ENCODE results near the gene ARAP3.

The ARAP3 gene

GRCh38 chr5:141637123-141637766, 44.8 kb downstream of the ARAP3 start:
- Histone ChIP-seq H3K18ac (ENCODE audit: low read length) (peak overlapping the region; percentile 8), H2AK5ac (ENCODE audit: low read length) (no peak overlapping the region), H4K5ac (ENCODE audit: low read length) (no peak overlapping the region), H3K27ac (ENCODE audit: low read depth, low read length) (no peak overlapping the region), H3K4me3 (ENCODE audit: low read length) (peak overlapping the region; percentile 52), H3K4me2 (ENCODE audit: low read length) (peak overlapping the region; percentile 85), H3K27me3 (ENCODE audit: insufficient read depth, low read length, poor library complexity) (no peaks in the 10 kb centered on the region), H2BK120ac (ENCODE audit: low read depth, low read length) (no peak overlapping the region), H3K79me2 (ENCODE audit: control insufficient read depth, insufficient read depth, low read length) (peaks cover 25% of the 10 kb centered on the region), H4K8ac (ENCODE audit: low read depth, low read length) (no peak overlapping the region), H3K56ac (ENCODE audit: low read length) (peak overlapping the region; percentile 82), H2BK5ac (ENCODE audit: low read length) (no peak overlapping the region), H3K4ac (ENCODE audit: low read depth, low read length) (no peak overlapping the region), H3K9ac (ENCODE audit: low read length) (peak overlapping the region; percentile 64), H3K36me3 (ENCODE audit: control insufficient read depth, insufficient read depth, low read length) (no peaks in the 10 kb centered on the region), H2BK15ac (replicated peaks; ENCODE audit: low read depth) (no peak overlapping the region), H3K4me1 (ENCODE audit: control insufficient read depth, low read depth, low read length) (peaks cover 2% of the 10 kb centered on the region), H3K79me1 (ENCODE audit: low read length) (peaks cover 13% of the 10 kb centered on the region), H3K23ac (ENCODE audit: low read length) (no peak overlapping the region)
- peak; percentile 46 for DNase-seq
- no CpG with 5 or more reads among the region's 63 CpGs for WGBS (ENCODE audit: extremely low coverage, insufficient coverage, low lambda C conversion rate)

- Histone ChIP-seq H2BK120ac (ENCODE audit: low read depth, low read length) (no peak within 1 kb of the TSS), H4K8ac (ENCODE audit: low read depth, low read length) (no peak within 1 kb of the TSS), H3K18ac (ENCODE audit: low read length) (peak within 1 kb of the TSS; percentile 33), H2BK15ac (replicated peaks; ENCODE audit: low read depth) (no peak within 1 kb of the TSS), H3K23ac (ENCODE audit: low read length) (peak within 1 kb of the TSS; percentile 48), H3K27me3 (ENCODE audit: insufficient read depth, low read length, poor library complexity) (no peaks in the 10 kb centered on the region), H3K27ac (ENCODE audit: low read depth, low read length) (peak within 1 kb of the TSS; percentile 32), H3K9ac (ENCODE audit: low read length) (peak within 1 kb of the TSS; percentile 88), H3K4me2 (ENCODE audit: low read length) (peak within 1 kb of the TSS; percentile 85), H4K5ac (ENCODE audit: low read length) (no peak within 1 kb of the TSS), H2BK5ac (ENCODE audit: low read length) (peak within 1 kb of the TSS; percentile 21), H3K56ac (ENCODE audit: low read length) (peak within 1 kb of the TSS; percentile 94), H3K4ac (ENCODE audit: low read depth, low read length) (no peak within 1 kb of the TSS), H2AK5ac (ENCODE audit: low read length) (no peak within 1 kb of the TSS), H3K79me1 (ENCODE audit: low read length) (peaks cover 14% of the 10 kb centered on the region), H3K4me3 (ENCODE audit: low read length) (peak within 1 kb of the TSS; percentile 80), H3K36me3 (ENCODE audit: control insufficient read depth, insufficient read depth, low read length) (no peaks in the 10 kb centered on the region), H3K79me2 (ENCODE audit: control insufficient read depth, insufficient read depth, low read length) (peaks cover 25% of the 10 kb centered on the region), H3K4me1 (ENCODE audit: control insufficient read depth, low read depth, low read length) (no peaks in the 10 kb centered on the region)
- WGBS (ENCODE audit: extremely low coverage, insufficient coverage, low lambda C conversion rate) = no CpG with 5 or more reads among the region's 55 CpGs
- peak; percentile 95 for DNase-seq
These were observed 45.5 kb downstream of the ARAP3 start, which contains the start of the genes HDAC3 and RELL2 for GRCh38 chr5:141636413-141637122. Gene HDAC3, minus strand, starts transcription at chr5:141636849. Its CDS starts 59 bp downstream, at chr5:141636790. Gene RELL2, plus strand, starts transcription at chr5:141636997. Its CDS starts 1,229 bp downstream, at chr5:141638226.

- H3K4ac ChIP-seq (ENCODE audit: low read depth, low read length) = no peak overlapping the region
- H3K56ac ChIP-seq (ENCODE audit: low read length) = peak overlapping the region; percentile 94
- WGBS (ENCODE audit: extremely low coverage, insufficient coverage, low lambda C conversion rate) = no CpG with 5 or more reads among the region's 4 CpGs
- DNase-seq = no peak
- H4K5ac ChIP-seq (ENCODE audit: low read length) = no peak overlapping the region
- no peak overlapping the region for H4K8ac ChIP-seq (ENCODE audit: low read depth, low read length)
- H3K79me2 ChIP-seq (ENCODE audit: control insufficient read depth, insufficient read depth, low read length) = peaks cover 27% of the 10 kb centered on the region
- no peak overlapping the region for H3K27ac ChIP-seq (ENCODE audit: low read depth, low read length)
- H3K4me2 ChIP-seq (ENCODE audit: low read length) = peak overlapping the region; percentile 51
- H3K79me1 ChIP-seq (ENCODE audit: low read length) = peaks cover 15% of the 10 kb centered on the region
- H2BK5ac ChIP-seq (ENCODE audit: low read length) = no peak overlapping the region
- no peak overlapping the region for H2BK15ac ChIP-seq (replicated peaks; ENCODE audit: low read depth)
- peak overlapping the region; percentile 48 for H3K23ac ChIP-seq (ENCODE audit: low read length)
- H3K18ac ChIP-seq (ENCODE audit: low read length) = no peak overlapping the region
- H2AK5ac ChIP-seq (ENCODE audit: low read length) = no peak overlapping the region
- H3K4me3 ChIP-seq (ENCODE audit: low read length) = peak overlapping the region; percentile 80
- H3K9ac ChIP-seq (ENCODE audit: low read length) = peak overlapping the region; percentile 88
- no peak overlapping the region for H2BK120ac ChIP-seq (ENCODE audit: low read depth, low read length)
- H3K36me3 ChIP-seq (ENCODE audit: control insufficient read depth, insufficient read depth, low read length) = no peaks in the 10 kb centered on the region
- no peaks in the 10 kb centered on the region for H3K4me1 ChIP-seq (ENCODE audit: control insufficient read depth, low read depth, low read length)
- H3K27me3 ChIP-seq (ENCODE audit: insufficient read depth, low read length, poor library complexity) = no peaks in the 10 kb centered on the region
These were observed 46.0 kb downstream of the ARAP3 start for GRCh38 chr5:141636106-141636412.

GRCh38 chr5:141635646-141636045, 46.4 kb downstream of the ARAP3 start:
- no peak overlapping the region for H3K4ac ChIP-seq (ENCODE audit: low read depth, low read length)
- DNase-seq = no peak
- peaks cover 15% of the 10 kb centered on the region for H3K79me1 ChIP-seq (ENCODE audit: low read length)
- H2BK15ac ChIP-seq (replicated peaks; ENCODE audit: low read depth) = no peak overlapping the region
- H3K9ac ChIP-seq (ENCODE audit: low read length) = peak overlapping the region; percentile 88
- WGBS (ENCODE audit: extremely low coverage, insufficient coverage, low lambda C conversion rate) = no CpG with 5 or more reads among the region's 7 CpGs
- no peak overlapping the region for H4K5ac ChIP-seq (ENCODE audit: low read length)
- H3K79me2 ChIP-seq (ENCODE audit: control insufficient read depth, insufficient read depth, low read length) = peaks cover 27% of the 10 kb centered on the region
- no peak overlapping the region for H2AK5ac ChIP-seq (ENCODE audit: low read length)
- H2BK120ac ChIP-seq (ENCODE audit: low read depth, low read length) = no peak overlapping the region
- no peak overlapping the region for H3K23ac ChIP-seq (ENCODE audit: low read length)
- H3K4me1 ChIP-seq (ENCODE audit: control insufficient read depth, low read depth, low read length) = no peaks in the 10 kb centered on the region
- no peak overlapping the region for H3K18ac ChIP-seq (ENCODE audit: low read length)
- H3K27ac ChIP-seq (ENCODE audit: low read depth, low read length) = no peak overlapping the region
- H3K56ac ChIP-seq (ENCODE audit: low read length) = peak overlapping the region; percentile 94
- H2BK5ac ChIP-seq (ENCODE audit: low read length) = no peak overlapping the region
- peak overlapping the region; percentile 51 for H3K4me2 ChIP-seq (ENCODE audit: low read length)
- no peaks in the 10 kb centered on the region for H3K27me3 ChIP-seq (ENCODE audit: insufficient read depth, low read length, poor library complexity)
- peak overlapping the region; percentile 80 for H3K4me3 ChIP-seq (ENCODE audit: low read length)
- no peaks in the 10 kb centered on the region for H3K36me3 ChIP-seq (ENCODE audit: control insufficient read depth, insufficient read depth, low read length)
- H4K8ac ChIP-seq (ENCODE audit: low read depth, low read length) = no peak overlapping the region

- Histone ChIP-seq H2BK15ac (replicated peaks; ENCODE audit: low read depth) (no peak overlapping the region), H4K5ac (ENCODE audit: low read length) (no peak overlapping the region), H3K9ac (ENCODE audit: low read length) (no peak overlapping the region), H3K4me1 (ENCODE audit: control insufficient read depth, low read depth, low read length) (no peaks in the 10 kb centered on the region), H2BK5ac (ENCODE audit: low read length) (no peak overlapping the region), H3K18ac (ENCODE audit: low read length) (no peak overlapping the region), H2BK120ac (ENCODE audit: low read depth, low read length) (no peak overlapping the region), H3K4me2 (ENCODE audit: low read length) (no peak overlapping the region), H3K23ac (ENCODE audit: low read length) (no peak overlapping the region), H3K79me2 (ENCODE audit: control insufficient read depth, insufficient read depth, low read length) (peaks cover 27% of the 10 kb centered on the region), H2AK5ac (ENCODE audit: low read length) (no peak overlapping the region), H3K4ac (ENCODE audit: low read depth, low read length) (no peak overlapping the region), H3K27me3 (ENCODE audit: insufficient read depth, low read length, poor library complexity) (no peaks in the 10 kb centered on the region), H3K56ac (ENCODE audit: low read length) (no peak overlapping the region), H4K8ac (ENCODE audit: low read depth, low read length) (no peak overlapping the region), H3K36me3 (ENCODE audit: control insufficient read depth, insufficient read depth, low read length) (no peaks in the 10 kb centered on the region), H3K27ac (ENCODE audit: low read depth, low read length) (no peak overlapping the region), H3K79me1 (ENCODE audit: low read length) (peaks cover 15% of the 10 kb centered on the region), H3K4me3 (ENCODE audit: low read length) (no peak overlapping the region)
- no peak for DNase-seq
- no CpG with 5 or more reads among the region's 6 CpGs for WGBS (ENCODE audit: extremely low coverage, insufficient coverage, low lambda C conversion rate)
These were observed 47.3 kb downstream of the ARAP3 start for GRCh38 chr5:141634720-141635119.
